Transverse colon (tissue), 4 donors: ENCODE data around the gene SATB2. TPM values are rescaled to one million over a fixed set of nuclear protein-coding genes. Genes with fewer than 3 reads are reported as not detected.

Experiments used
- DNase-seq: peaks from one replicate; pipeline ENCODE4 v3.0.0-alpha.2; 2019
- H3K27ac ChIP-seq, 4 donors: fragments of 200-600 bp; sonication (generic); 2 replicates each; pipeline ENCODE4 v1.5.1; 2016 to 2018; ENCODE audit warnings: inconsistent platforms in 4 of 4
- H3K27me3 ChIP-seq: fragments of 200-600 bp; sonication (generic); 2 replicates; pipeline ENCODE4 v1.5.1; 2017; ENCODE audit warnings: inconsistent platforms
- H3K36me3 ChIP-seq, 4 donors: fragments of 200-600 bp; sonication (generic); 2 replicates each; pipeline ENCODE4 v1.5.1; 2017 to 2019; ENCODE audit warnings: inconsistent platforms in 4 of 4
- H3K4me1 ChIP-seq, 4 donors: fragments of 200-600 bp; sonication (generic); 2 replicates each; pipeline ENCODE4 v1.5.1; 2017 to 2020; ENCODE audit warnings: inconsistent platforms in 4 of 4
- H3K4me3 ChIP-seq, 4 donors: fragments of 200-600 bp; sonication (generic); 1 replicate in 1 of 4; 2 replicates in 3 of 4; pipeline versions ENCODE4 v1.5.1 to v1.6.1; 2017 to 2019; ENCODE audit warnings: inconsistent platforms in 4 of 4
- H3K9me3 ChIP-seq, 2 donors: fragments of 200-600 bp; sonication (generic); 2 replicates each; pipeline ENCODE4 v1.5.1; 2017 to 2019; ENCODE audit warnings: inconsistent platforms in 2 of 2
- CTCF ChIP-seq, 5 experiments: fragments of 200-600 bp in 3 of 5; fragments of 450-650 bp in 2 of 5; sonication (generic) in 3 of 5; IDR thresholded peaks; 1 replicate in 2 of 5; 2 replicates in 3 of 5; pipeline ENCODE4 v1.5.1; 2016 to 2017; ENCODE audit warnings: antibody characterized with exemption in 5 of 5, inconsistent platforms in 3 of 5, mild to moderate bottlenecking in 2 of 5, moderate library complexity in 1 of 5
- EP300 ChIP-seq: sonication (generic); formaldehyde crosslinking; IDR thresholded peaks from one replicate; pipeline ENCODE4 v1.6.1; 2017; ENCODE audit warnings: antibody characterized with exemption, low read depth
- POLR2A ChIP-seq: fragments of 450-650 bp; IDR thresholded peaks from one replicate; pipeline ENCODE4 v1.6.1; 2016; ENCODE audit warnings: antibody characterized with exemption, mild to moderate bottlenecking, moderate library complexity
- POLR2AphosphoS5 ChIP-seq, 3 donors: sonication (generic); formaldehyde crosslinking; IDR thresholded peaks; one replicate each; pipeline ENCODE4 v1.6.1; 2016; ENCODE audit warnings: antibody characterized with exemption in 3 of 3
- WGBS, 2 donors: methylation state at CpG; one replicate each; pipeline ENCODE4 v1.1.5; 2018; ENCODE audit warnings: low coverage in 1 of 2; 5-methylcytosine and 5-hydroxymethylcytosine counted together
- in situ Hi-C, 4 donors: fragments of 200-750 bp; cut with MboI; loops; one replicate each; pipeline versions ENCODE4 v1.15.0 to v1.15.1; 2017; ENCODE audit warnings: low sequenced_read_pairs in 3 of 4, low pct_ligation_motif_present in 1 of 4, low pct_unique_long_range_greater_than_20kb in 1 of 4
- intact Hi-C: fragments of 100-400 bp; cut with DNase I; formaldehyde crosslinking; loops from one replicate; pipeline ENCODE4 v1.15.1; 2023; ENCODE audit warnings: low total_unique reads
- total RNA-seq, 4 donors: library from RNA; depleted of rRNA; stranded (reverse); fragments of >200 nt; gene quantifications; one replicate each; pipeline ENCODE4 v1.1.0, GENCODE V29; 2016

Gene SATB2
- total RNA-seq, 4 donors from 2014 or later = 289 to 316 (median 293) TPM

GRCh38 chr2:199366406-199366805, 91.3 kb downstream of the SATB2 start:
- Histone ChIP-seq H3K4me1 (peaks cover 0 to 23% (median 7%) of the 10 kb centered on the region in 4 donors), H3K9me3 (no peaks in the 10 kb centered on the region), H3K4me3 (no peak overlapping the region), H3K27me3 (no peaks in the 10 kb centered on the region), H3K27ac (peak overlapping the region; percentile 28 to 63 (median 44)), H3K36me3 (no peaks in the 10 kb centered on the region)
- TF ChIP-seq POLR2A = peak; percentile 9
- no peak for TF ChIP-seq EP300
- TF ChIP-seq POLR2AphosphoS5 (IDR thresholded peaks at IDR 0.05) = peak in 2 of 3 donors; percentile 70 to 73
- no peak for TF ChIP-seq CTCF (IDR thresholded peaks at IDR 0.05)
- DNase-seq = no peak
- intact Hi-C loops (no loop called here), in situ Hi-C loops (no loop called here)
- 18 to 26% methylated on average over 2 of the region's 2 CpGs for WGBS, 2 donors

- Histone ChIP-seq H3K36me3 (no peaks in the 10 kb centered on the region), H3K27ac (no peak overlapping the region), H3K4me3 (no peak overlapping the region), H3K27me3 (no peaks in the 10 kb centered on the region), H3K9me3 (no peaks in the 10 kb centered on the region), H3K4me1 (peaks cover 0 to 18% (median 6%) of the 10 kb centered on the region in 4 donors)
- no peak for TF ChIP-seq POLR2AphosphoS5 (IDR thresholded peaks at IDR 0.05)
- no peak for TF ChIP-seq CTCF (IDR thresholded peaks at IDR 0.05)
- TF ChIP-seq POLR2A = no peak
- no peak for TF ChIP-seq EP300
- intact Hi-C loops (no loop called here), in situ Hi-C loops (no loop called here)
- WGBS, 2 donors = 61 to 65% methylated on average over 3 of the region's 3 CpGs
- no peak for DNase-seq
Observed at GRCh38 chr2:199364153-199364552, 93.6 kb downstream of the SATB2 start.

GRCh38 chr2:199356412-199356811, 101.3 kb downstream of the SATB2 start:
- Histone ChIP-seq H3K36me3 (no peaks in the 10 kb centered on the region), H3K4me1 (no peaks in the 10 kb centered on the region), H3K4me3 (no peak overlapping the region), H3K9me3 (no peaks in the 10 kb centered on the region), H3K27ac (no peak overlapping the region), H3K27me3 (no peaks in the 10 kb centered on the region)
- in situ Hi-C loops = no loop called here
- WGBS, 2 donors = 64 to 69% methylated on average over 5 of the region's 5 CpGs
- TF ChIP-seq EP300 (no peak), CTCF (IDR thresholded peaks at IDR 0.05) (no peak), POLR2A (no peak), POLR2AphosphoS5 (IDR thresholded peaks at IDR 0.05) (no peak)
- DNase-seq = no peak
- intact Hi-C loops = no loop called here

GRCh38 chr2:199348871-199349270, 108.9 kb downstream of the SATB2 start:
- in situ Hi-C loops = no loop called here
- WGBS, 2 donors = 78 to 92% methylated on average over 5 to 6 of the region's 7 CpGs
- H3K4me1 ChIP-seq = no peaks in the 10 kb centered on the region
- DNase-seq = no peak
- H3K36me3 ChIP-seq = peaks cover 0 to 15% (median 4%) of the 10 kb centered on the region in 4 donors
- no peaks in the 10 kb centered on the region for H3K9me3 ChIP-seq
- H3K4me3 ChIP-seq = no peak overlapping the region
- TF ChIP-seq EP300 (no peak), CTCF (IDR thresholded peaks at IDR 0.05) (no peak), POLR2AphosphoS5 (IDR thresholded peaks at IDR 0.05) (no peak), POLR2A (no peak)
- no peak overlapping the region for H3K27ac ChIP-seq
- no peaks in the 10 kb centered on the region for H3K27me3 ChIP-seq
- intact Hi-C loops = no loop called here
